ENCODE measurements around the gene KYAT1. TPM values are rescaled to one million over a fixed set of nuclear protein-coding genes. Genes with fewer than 3 reads are reported as not detected.

Gene KYAT1
- total RNA-seq, 3 donors from 2014 or later = 1.9 to 6.4 (median 2.9) TPM

- Histone ChIP-seq H3K36me3 (ENCODE audit: low read depth) (no peaks in the 10 kb centered on the region), H3K9me3 (no peaks in the 10 kb centered on the region), H3K4me1 (ENCODE audit: low read depth) (peaks cover 14% of the 10 kb centered on the region), H3K4me3 (no peak overlapping the region)
- DNase-seq (peak in 2 of 3 donors; percentile 37 to 56), ATAC-seq (peak; percentile 61)
- intact Hi-C loops (cut with DNase I, micrococcal nuclease) = no loop called here
- TF ChIP-seq CTCF (IDR thresholded peaks at IDR 0.05) = no peak
Measured at GRCh38 chr9:128899566-128900322, 18.0 kb upstream of the KYAT1 start.

DNA sequence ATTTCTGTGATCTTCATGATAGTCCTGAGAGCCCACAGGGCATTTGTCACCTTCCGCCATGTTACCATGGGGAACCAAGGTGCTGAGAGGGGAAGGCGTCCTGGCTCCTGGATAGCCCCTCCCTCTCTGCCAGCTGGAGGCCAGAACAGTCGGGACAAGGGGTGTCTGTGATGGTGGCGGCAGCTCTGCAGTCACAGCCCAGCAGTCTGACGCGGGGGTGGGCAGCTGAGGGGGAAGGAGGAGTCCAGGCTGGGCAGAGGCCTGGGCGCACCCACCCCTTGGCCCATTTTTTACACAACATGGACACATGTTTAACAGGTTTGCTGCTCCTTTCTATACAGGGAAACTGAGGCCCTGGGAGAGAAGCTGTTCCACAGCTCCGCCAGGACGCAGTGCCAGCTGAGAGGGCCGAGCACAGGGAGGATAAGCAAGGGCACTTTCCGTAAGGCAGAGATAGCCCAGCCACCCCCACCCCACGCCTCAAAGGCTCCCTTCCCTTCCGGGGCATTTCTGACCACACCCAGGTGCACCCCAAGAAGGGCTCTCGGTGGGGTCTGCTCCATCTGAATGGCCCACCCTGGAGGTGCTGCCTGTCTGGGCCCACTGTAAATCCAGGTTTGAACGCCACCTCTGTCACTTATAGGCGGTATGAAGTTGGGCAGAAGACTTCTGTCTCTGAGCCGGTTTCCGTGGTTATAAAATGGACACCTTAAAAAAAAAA lies 17.3 kb upstream of the KYAT1 start:
- Histone ChIP-seq H3K4me1 (ENCODE audit: low read depth) (peaks cover 14% of the 10 kb centered on the region), H3K9me3 (no peaks in the 10 kb centered on the region), H3K4me3 (no peak overlapping the region), H3K36me3 (ENCODE audit: low read depth) (no peaks in the 10 kb centered on the region)
- intact Hi-C loops (cut with DNase I, micrococcal nuclease) = no loop called here
- no peak for ATAC-seq
- no peak for DNase-seq
- no peak for TF ChIP-seq CTCF (IDR thresholded peaks at IDR 0.05)

GRCh38 chr9:128898382-128898781 lies 16.6 kb upstream of the KYAT1 start:
- H3K4me3 ChIP-seq = no peak overlapping the region
- ATAC-seq (no peak), DNase-seq (no peak)

GRCh38 chr9:128895556-128895955 lies 13.8 kb upstream of the KYAT1 start:
- intact Hi-C loops (cut with DNase I, micrococcal nuclease) = no loop called here
- DNase-seq = no peak
- TF ChIP-seq CTCF (IDR thresholded peaks at IDR 0.05) = no peak
- no peak for ATAC-seq
- H3K4me3 ChIP-seq = no peak overlapping the region
- H3K36me3 ChIP-seq (ENCODE audit: low read depth) = no peaks in the 10 kb centered on the region
- H3K9me3 ChIP-seq = no peaks in the 10 kb centered on the region
- H3K4me1 ChIP-seq (ENCODE audit: low read depth) = peaks cover 21% of the 10 kb centered on the region

More at GRCh38 chr9:128898382-128898781, 16.6 kb upstream of the KYAT1 start:
- H3K4me1 ChIP-seq (ENCODE audit: low read depth) = peaks cover 14% of the 10 kb centered on the region
- intact Hi-C loops (cut with DNase I, micrococcal nuclease) = no loop called here
- TF ChIP-seq CTCF (IDR thresholded peaks at IDR 0.05) = no peak
- H3K36me3 ChIP-seq (ENCODE audit: low read depth) = no peaks in the 10 kb centered on the region
- no peaks in the 10 kb centered on the region for H3K9me3 ChIP-seq

DNA sequence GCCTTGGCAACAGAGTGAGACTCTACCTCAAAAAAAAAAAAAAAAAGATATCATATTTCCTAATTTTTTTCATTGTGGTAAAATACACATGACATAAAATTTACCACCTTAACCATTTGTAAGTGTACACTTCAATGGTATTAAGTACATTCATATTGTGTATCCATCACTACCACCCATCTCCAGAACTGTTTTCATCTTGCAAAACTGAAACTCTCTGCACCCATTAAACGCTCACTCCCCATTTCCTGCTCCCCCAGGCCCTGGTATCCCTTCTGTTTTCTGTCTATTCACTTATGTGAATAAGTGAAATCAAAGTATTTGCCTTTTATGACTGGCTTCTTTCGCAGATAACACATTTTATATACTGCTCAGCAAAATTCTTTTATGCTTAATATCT lies 13.0 kb upstream of the KYAT1 start:
- Histone ChIP-seq H3K4me1 (ENCODE audit: low read depth) (peaks cover 21% of the 10 kb centered on the region), H3K36me3 (ENCODE audit: low read depth) (no peaks in the 10 kb centered on the region)

More for the DNA sequence above, 13.0 kb upstream of the KYAT1 start:
- intact Hi-C loops (cut with DNase I, micrococcal nuclease) = no loop called here
- DNase-seq (no peak), ATAC-seq (no peak)
- Histone ChIP-seq H3K9me3 (no peaks in the 10 kb centered on the region), H3K4me3 (no peak overlapping the region)
- TF ChIP-seq CTCF (IDR thresholded peaks at IDR 0.05) = no peak

Measured in mucosa of descending colon (tissue), 3 donors.